ENCODE measurements around the gene TNS2. TPM values are rescaled to one million over a fixed set of nuclear protein-coding genes. Genes with fewer than 3 reads are reported as not detected.

TNS2 gene
- total RNA-seq, 1 donor from 2014 or later, result 10.8 TPM

DNA sequence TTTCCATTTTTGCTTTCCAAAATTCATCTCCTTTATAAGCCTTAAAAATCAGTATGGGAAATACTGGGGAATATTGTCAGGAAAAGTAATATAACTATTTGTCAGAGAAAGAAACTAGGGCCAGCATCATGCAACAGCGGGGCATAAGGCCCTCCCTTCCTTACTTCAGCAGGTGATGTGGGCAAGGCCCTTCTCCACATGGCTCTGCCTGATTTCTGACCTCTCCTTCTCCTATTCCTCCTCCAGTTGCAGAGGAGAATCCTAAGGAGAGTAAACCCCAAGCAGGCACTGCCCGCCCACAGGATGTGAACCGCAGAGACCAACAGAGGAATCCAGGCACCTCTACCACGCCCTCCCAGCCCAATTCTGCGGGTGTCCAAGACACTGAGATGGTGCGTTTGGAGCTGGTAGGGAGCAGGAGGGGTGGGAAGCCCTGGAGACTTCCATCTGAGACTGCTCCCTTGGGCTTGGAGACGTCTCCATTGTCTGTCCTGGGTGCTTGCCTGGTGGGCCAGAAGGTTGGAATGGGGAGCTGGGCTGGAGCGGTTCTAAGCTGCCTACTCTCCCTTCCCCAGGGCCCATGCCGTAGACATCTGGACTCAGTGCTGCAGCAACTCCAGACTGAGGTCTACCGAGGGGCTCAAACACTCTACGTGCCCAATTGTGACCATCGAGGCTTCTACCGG, 50.7 kb downstream of the TNS2 start:
- H3K4me3 ChIP-seq (ENCODE audit: low read depth, low read length), result no peak overlapping the region
- no peak for DNase-seq (ENCODE audit: low read depth)
- TF ChIP-seq, protein P1, sequence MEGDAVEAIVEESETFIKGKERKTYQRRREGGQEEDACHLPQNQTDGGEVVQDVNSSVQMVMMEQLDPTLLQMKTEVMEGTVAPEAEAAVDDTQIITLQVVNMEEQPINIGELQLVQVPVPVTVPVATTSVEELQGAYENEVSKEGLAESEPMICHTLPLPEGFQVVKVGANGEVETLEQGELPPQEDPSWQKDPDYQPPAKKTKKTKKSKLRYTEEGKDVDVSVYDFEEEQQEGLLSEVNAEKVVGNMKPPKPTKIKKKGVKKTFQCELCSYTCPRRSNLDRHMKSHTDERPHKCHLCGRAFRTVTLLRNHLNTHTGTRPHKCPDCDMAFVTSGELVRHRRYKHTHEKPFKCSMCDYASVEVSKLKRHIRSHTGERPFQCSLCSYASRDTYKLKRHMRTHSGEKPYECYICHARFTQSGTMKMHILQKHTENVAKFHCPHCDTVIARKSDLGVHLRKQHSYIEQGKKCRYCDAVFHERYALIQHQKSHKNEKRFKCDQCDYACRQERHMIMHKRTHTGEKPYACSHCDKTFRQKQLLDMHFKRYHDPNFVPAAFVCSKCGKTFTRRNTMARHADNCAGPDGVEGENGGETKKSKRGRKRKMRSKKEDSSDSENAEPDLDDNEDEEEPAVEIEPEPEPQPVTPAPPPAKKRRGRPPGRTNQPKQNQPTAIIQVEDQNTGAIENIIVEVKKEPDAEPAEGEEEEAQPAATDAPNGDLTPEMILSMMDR (conservative IDR thresholded peaks at IDR 0.05; ENCODE audit: low read depth, low read length), result no peak

GRCh38 chr12:53101266-53101665, 51.4 kb downstream of the TNS2 start:
- no peak overlapping the region for H3K4me3 ChIP-seq (ENCODE audit: low read depth, low read length)
- TF ChIP-seq, protein P1 (conservative IDR thresholded peaks at IDR 0.05; ENCODE audit: low read depth, low read length), result no peak
- no peak for DNase-seq (ENCODE audit: low read depth)

GRCh38 chr12:53101931-53102781, 52.3 kb downstream of the TNS2 start:
- DNase-seq (ENCODE audit: low read depth), result no peak
- no peak overlapping the region for H3K4me3 ChIP-seq (ENCODE audit: low read depth, low read length)
- TF ChIP-seq, protein P1 (conservative IDR thresholded peaks at IDR 0.05; ENCODE audit: low read depth, low read length), result no peak

DNA sequence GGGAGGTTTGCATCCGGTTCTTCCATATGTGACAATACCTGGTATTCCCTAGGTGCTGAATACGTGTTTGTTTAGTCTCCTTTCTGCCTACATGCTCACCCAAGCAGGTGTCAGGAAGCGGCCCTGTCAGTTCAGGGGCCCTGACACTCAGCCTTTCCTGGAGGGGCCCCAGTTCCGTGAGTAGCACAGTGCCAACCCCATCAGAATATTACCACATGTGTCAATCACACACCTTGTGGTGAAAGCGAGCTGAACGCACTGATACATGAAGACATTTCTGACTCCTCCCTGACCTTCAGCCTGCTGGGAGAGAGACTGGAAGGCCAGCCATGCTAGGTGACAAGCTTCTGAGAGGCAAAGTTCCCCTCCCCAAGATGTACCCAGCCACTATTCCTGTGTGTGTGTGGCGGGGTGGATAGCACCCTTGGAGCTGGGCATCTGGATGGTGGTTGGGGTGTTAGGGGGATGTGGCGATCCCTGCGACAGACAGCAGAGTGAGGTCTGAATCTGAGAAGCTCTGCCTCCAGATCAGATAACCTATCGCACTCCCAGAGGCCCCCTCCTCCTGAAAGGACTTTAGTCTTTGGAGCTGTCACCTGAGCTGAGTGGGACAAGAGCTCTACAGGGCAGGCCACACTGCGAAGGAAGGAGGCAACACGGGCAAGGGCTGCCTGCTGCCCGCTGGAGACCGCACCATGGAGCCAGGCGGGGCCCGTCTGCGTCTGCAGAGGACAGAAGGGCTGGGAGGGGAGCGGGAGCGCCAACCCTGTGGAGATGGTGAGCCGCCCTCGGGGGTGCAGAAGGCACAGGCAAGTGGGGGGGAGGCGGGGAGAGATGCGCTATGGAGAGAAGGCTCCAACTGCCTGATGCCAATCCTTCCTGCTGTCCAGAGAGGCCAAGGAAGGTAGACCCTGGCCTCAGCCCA, 53.3 kb downstream of the TNS2 start, which contains the start of gene SOAT2:
Gene SOAT2, plus strand, starts transcription at position 604 of the 925 bp plus-strand sequence. Its CDS starts 92 bp downstream, at position 696.
- TF ChIP-seq, protein P1 (conservative IDR thresholded peaks at IDR 0.05; ENCODE audit: low read depth, low read length), result no peak
- H3K4me3 ChIP-seq (ENCODE audit: low read depth, low read length), result no peak within 1 kb of the TSS
- no peak for DNase-seq (ENCODE audit: low read depth)

- no peak overlapping the region for H3K4me3 ChIP-seq (ENCODE audit: low read depth, low read length)
- DNase-seq (ENCODE audit: low read depth), result no peak
- TF ChIP-seq, protein P1 (conservative IDR thresholded peaks at IDR 0.05; ENCODE audit: low read depth, low read length), result no peak
Measured at GRCh38 chr12:53103860-53104305, 54.0 kb downstream of the TNS2 start.

GRCh38 chr12:53105256-53105655, 55.4 kb downstream of the TNS2 start:
- TF ChIP-seq, protein P1 (conservative IDR thresholded peaks at IDR 0.05; ENCODE audit: low read depth, low read length), result no peak
- H3K4me3 ChIP-seq (ENCODE audit: low read depth, low read length), result no peak overlapping the region
- no peak for DNase-seq (ENCODE audit: low read depth)
